Gastrocnemius medialis (tissue), 4 donors: ENCODE results near the gene YKT6. TPM values are rescaled to one million over a fixed set of nuclear protein-coding genes. Genes with fewer than 3 reads are reported as not detected.
A peak's percentile ranks its signal among the peaks of the same experiment; 100 is the strongest.

Source experiments
- ATAC-seq, 2 donors: fragments of 150-250 bp; one replicate each; pipeline ENCODE4 v1.9.1; 2016
- DNase-seq, 2 donors: peaks; one replicate each; pipeline ENCODE4 v3.0.0-alpha.2; 2019
- H3K27ac ChIP-seq, 4 donors: fragments of 200-600 bp; sonication (generic); 1 replicate in 1 of 4; 2 replicates in 3 of 4; pipeline ENCODE4 v1.5.1; 2016 to 2018; ENCODE audit warnings: mild to moderate bottlenecking in 2 of 4, moderate library complexity in 1 of 4
- H3K27me3 ChIP-seq, 3 donors: fragments of 200-600 bp; sonication (generic) in 2 of 3; 1 replicate in 1 of 3; 2 replicates in 2 of 3; pipeline versions ENCODE4 v1.5.1 to v1.6.0; 2016 to 2019; ENCODE audit warnings: mild to moderate bottlenecking in 1 of 3, moderate library complexity in 1 of 3
- H3K36me3 ChIP-seq, 2 donors: fragments of 200-600 bp; sonication (generic) in 1 of 2; one replicate each; pipeline ENCODE4 v1.5.1; 2017 to 2018
- H3K4me1 ChIP-seq, 2 donors: fragments of 200-600 bp; sonication (generic) in 1 of 2; one replicate each; pipeline ENCODE4 v1.5.1; 2016 to 2017; ENCODE audit warnings: mild to moderate bottlenecking in 2 of 2
- H3K4me3 ChIP-seq, 4 donors: fragments of 200-600 bp; sonication (generic) in 3 of 4; 1 replicate in 1 of 4; 2 replicates in 3 of 4; pipeline ENCODE4 v1.5.1; 2016 to 2019; ENCODE audit warnings: mild to moderate bottlenecking in 2 of 4
- H3K9me3 ChIP-seq, 3 donors: fragments of 200-600 bp; sonication (generic) in 2 of 3; 1 replicate in 1 of 3; 2 replicates in 2 of 3; pipeline ENCODE4 v1.5.1; 2016 to 2019
- CTCF ChIP-seq, 5 experiments: fragments of 450-650 bp in 3 of 5; fragments of 200-600 bp in 2 of 5; sonication (generic) in 2 of 5; IDR thresholded peaks in 4 of 5; conservative IDR thresholded peaks in 1 of 5; 1 replicate in 4 of 5; 2 replicates in 1 of 5; pipeline ENCODE4 v1.5.1; 2016 to 2019; ENCODE audit warnings: antibody characterized with exemption in 5 of 5, mild to moderate bottlenecking in 3 of 5, moderate library complexity in 3 of 5
- POLR2A ChIP-seq, 2 donors: fragments of 450-650 bp; IDR thresholded peaks; one replicate each; pipeline ENCODE4 v1.6.1; 2017; ENCODE audit warnings: antibody characterized with exemption in 2 of 2, mild to moderate bottlenecking in 2 of 2, moderate library complexity in 2 of 2
- in situ Hi-C, 4 donors: fragments of 200-750 bp; cut with MboI; loops; one replicate each; pipeline versions ENCODE4 v1.15.0 to v1.8.0; 2017; ENCODE audit warnings: low sequenced_read_pairs in 4 of 4
- intact Hi-C: fragments of 100-400 bp; cut with DNase I; formaldehyde crosslinking; loops from one replicate; pipeline ENCODE4 v1.15.1; 2023; ENCODE audit warnings: low total_unique reads
- total RNA-seq, 4 donors: library from RNA; depleted of rRNA; stranded (reverse); fragments of >200 nt; gene quantifications; one replicate each; pipeline versions ENCODE4 v1.1.0 to v1.2.3, GENCODE V29; 2016

YKT6 gene
- total RNA-seq, 4 donors from 2014 or later: 37.9 to 79.5 (median 72.5) TPM

GRCh38 chr7:44257618-44258422 lies 57.0 kb downstream of the YKT6 start:
- TF ChIP-seq CTCF (IDR thresholded peaks at IDR 0.05 in 4 of 5, conservative IDR thresholded peaks at IDR 0.05 in 1 of 5) (peak in 2 of 5 experiments; percentile 25 to 42), POLR2A (IDR thresholded peaks at IDR 0.05) (peak in 1 of 2 donors; percentile 29)
- H3K9me3 ChIP-seq: no peaks in the 10 kb centered on the region
- no peaks in the 10 kb centered on the region for H3K36me3 ChIP-seq
- DNase-seq (peak; percentile 78 to 91), ATAC-seq (peak; percentile 91)
- no peak overlapping the region for H3K4me3 ChIP-seq
- in situ Hi-C loops: no loop called here
- H3K27me3 ChIP-seq: no peaks in the 10 kb centered on the region
- peaks cover 59 to 61% of the 10 kb centered on the region in 2 donors for H3K4me1 ChIP-seq
- H3K27ac ChIP-seq: peak overlapping the region; percentile 87 to 99 (median 96)
- intact Hi-C loops: loop anchor here (2.0 to 5.0 kb wide), 5 partner anchors 17 to 229 kb away; no protein-coding TSS in a partner anchor

- no peaks in the 10 kb centered on the region for H3K36me3 ChIP-seq
- H3K27me3 ChIP-seq: no peaks in the 10 kb centered on the region
- in situ Hi-C loops: no loop called here
- intact Hi-C loops: loop anchor here (2.0 to 5.0 kb wide), 4 partner anchors 26 to 229 kb away; no protein-coding TSS in a partner anchor
- H3K9me3 ChIP-seq: no peaks in the 10 kb centered on the region
- peaks cover 60 to 61% of the 10 kb centered on the region in 2 donors for H3K4me1 ChIP-seq
- H3K4me3 ChIP-seq: no peak overlapping the region
- DNase-seq: no peak
- TF ChIP-seq POLR2A (IDR thresholded peaks at IDR 0.05) (no peak), CTCF (IDR thresholded peaks at IDR 0.05 in 4 of 5, conservative IDR thresholded peaks at IDR 0.05 in 1 of 5) (no peak)
- ATAC-seq: no peak
- peak overlapping the region; percentile 87 to 99 (median 96) for H3K27ac ChIP-seq
Measured at GRCh38 chr7:44258423-44258760, 57.6 kb downstream of the YKT6 start.

- H3K36me3 ChIP-seq: no peaks in the 10 kb centered on the region
- H3K27ac ChIP-seq: peak overlapping the region; percentile 87 to 99 (median 96)
- peaks cover 63 to 66% of the 10 kb centered on the region in 2 donors for H3K4me1 ChIP-seq
- H3K4me3 ChIP-seq: no peak overlapping the region
- ATAC-seq (peak; percentile 7 to 27), DNase-seq (peak; percentile 40 to 70)
- intact Hi-C loops (loop anchor here (2.0 to 5.0 kb wide), 4 partner anchors 26 to 228 kb away; no protein-coding TSS in a partner anchor), in situ Hi-C loops (no loop called here)
- H3K9me3 ChIP-seq: no peaks in the 10 kb centered on the region
- TF ChIP-seq POLR2A (IDR thresholded peaks at IDR 0.05) (peak in 1 of 2 donors; percentile 11), CTCF (IDR thresholded peaks at IDR 0.05 in 4 of 5, conservative IDR thresholded peaks at IDR 0.05 in 1 of 5) (no peak)
- no peaks in the 10 kb centered on the region for H3K27me3 ChIP-seq
Measured at GRCh38 chr7:44258865-44259546, 58.2 kb downstream of the YKT6 start.

- Histone ChIP-seq H3K4me1 (peaks cover 71 to 72% of the 10 kb centered on the region in 2 donors), H3K4me3 (no peak overlapping the region), H3K27ac (peak overlapping the region; percentile 87 to 99 (median 96)), H3K27me3 (no peaks in the 10 kb centered on the region), H3K9me3 (no peaks in the 10 kb centered on the region), H3K36me3 (no peaks in the 10 kb centered on the region)
- intact Hi-C loops: loop anchor here (2.0 to 5.0 kb wide), 4 partner anchors 25 to 227 kb away; no protein-coding TSS in a partner anchor
- TF ChIP-seq CTCF (IDR thresholded peaks at IDR 0.05 in 4 of 5, conservative IDR thresholded peaks at IDR 0.05 in 1 of 5): no peak
- DNase-seq (peak; percentile 64 to 72), ATAC-seq (peak; percentile 26 to 70)
- in situ Hi-C loops: no loop called here
Measured at GRCh38 chr7:44259547-44260457, 59.0 kb downstream of the YKT6 start.
